IPS DF 19.7 (cell line): ENCODE results near the gene IL1R2.
"Not testable (repeated sequence)": the region's sequence is repeated elsewhere in the genome, so short reads cannot be mapped to it uniquely, and the experiment has no call there.

Source experiments
- DNase-seq: peaks from one replicate; pipeline ENCODE4 v3.0.0-alpha.2; 2013; ENCODE audit warnings: low read depth, low spot score

The IL1R2 gene

DNA sequence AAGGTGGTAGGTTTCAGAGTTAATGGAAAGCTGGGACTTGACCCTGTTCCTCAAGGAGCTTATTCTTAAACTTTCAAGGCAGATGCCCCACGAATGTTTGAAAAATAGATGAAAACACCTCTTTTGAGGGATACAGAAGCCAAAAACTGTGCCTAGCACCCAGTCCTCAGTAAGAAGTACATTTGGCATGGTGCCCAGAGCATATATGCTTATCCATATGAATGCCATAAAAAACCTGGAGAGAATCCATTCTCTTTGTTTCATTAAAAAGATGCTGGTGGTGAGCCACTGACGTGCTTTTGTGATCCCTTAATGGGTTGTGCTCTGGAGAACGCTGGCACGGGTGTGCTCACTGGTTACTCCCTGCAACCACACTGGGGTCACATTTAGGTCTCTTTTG is 69.0 kb downstream of the IL1R2 start:
- no peak for DNase-seq

DNA sequence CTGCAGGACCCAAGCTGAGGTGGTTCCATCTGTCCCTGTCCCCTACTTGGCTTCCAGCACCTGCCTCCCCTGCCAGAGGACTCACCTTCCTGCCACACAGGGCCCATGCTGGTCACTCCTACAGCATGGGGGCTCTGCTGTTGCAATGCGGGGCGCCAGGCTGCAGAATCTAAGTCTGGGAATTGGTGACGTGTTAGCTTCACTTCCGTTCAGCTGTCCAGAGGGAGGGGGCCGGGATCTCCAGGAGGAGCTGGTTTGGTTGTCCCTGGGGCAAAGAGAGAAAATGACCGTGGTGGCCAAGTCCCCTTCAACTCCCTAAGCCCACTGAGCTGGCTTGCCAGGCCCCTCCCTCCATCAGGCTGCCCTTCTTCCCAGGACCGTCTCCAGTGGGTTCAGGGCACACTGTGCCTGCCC is 69.5 kb downstream of the IL1R2 start:
- no peak for DNase-seq

DNA sequence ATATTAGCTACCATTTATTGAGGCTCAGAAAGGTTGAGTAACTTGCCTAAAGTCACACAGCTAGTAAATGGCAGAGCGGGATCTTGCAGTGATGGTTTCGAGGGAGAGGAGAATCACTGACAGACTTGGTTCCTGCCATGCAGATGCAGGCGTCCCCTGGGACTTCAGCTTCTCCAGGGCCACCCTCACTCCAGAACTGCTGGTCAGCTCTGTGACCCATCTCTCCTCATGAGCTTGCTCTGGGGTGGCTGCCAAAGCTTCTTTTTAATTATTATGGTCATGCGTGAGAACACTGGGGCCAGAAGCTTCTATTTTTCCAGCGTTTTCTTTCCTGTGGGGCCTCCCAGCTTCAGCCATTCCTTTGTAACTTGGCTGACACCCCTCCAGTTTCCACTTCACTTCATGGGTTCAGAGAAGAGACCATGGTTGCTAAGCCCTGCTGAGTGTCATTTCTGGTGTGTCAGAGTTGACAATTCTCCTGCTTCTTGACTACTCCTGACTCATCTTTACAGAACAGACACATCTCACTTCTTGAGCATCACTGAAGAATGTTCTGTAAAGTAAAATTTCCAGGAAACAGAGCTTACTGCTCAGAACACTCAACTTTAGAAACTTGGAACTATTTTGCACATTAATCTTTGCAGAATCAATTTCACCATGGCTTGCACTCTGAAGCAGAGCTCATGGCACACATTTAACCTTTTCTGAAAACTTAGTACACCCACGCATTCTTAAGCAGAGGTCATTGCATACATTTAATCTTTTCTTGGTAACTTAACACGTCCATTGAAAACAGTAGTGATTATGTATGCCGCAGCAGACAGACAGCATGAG is 70.4 kb downstream of the IL1R2 start:
- no peak for DNase-seq

DNA sequence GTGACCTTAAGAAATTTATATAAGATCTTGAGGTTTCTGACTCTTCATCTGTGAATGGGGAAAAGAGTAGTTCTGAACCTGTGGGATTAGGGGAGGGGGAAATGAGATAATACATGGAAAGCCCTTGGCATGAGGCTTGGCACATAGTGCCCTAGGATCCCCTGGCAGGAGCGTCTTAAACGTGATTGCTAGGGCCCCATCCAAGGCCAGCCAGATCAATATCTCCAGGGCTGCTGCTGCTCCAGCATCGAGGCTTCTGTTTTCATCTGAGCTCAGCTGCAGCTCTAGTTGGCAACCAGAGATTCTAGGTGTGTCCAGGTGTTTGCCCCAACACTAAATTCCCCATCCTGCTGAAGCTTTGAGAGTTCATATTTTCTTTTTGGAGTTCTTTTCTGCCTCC is 71.0 kb downstream of the IL1R2 start:
- DNase-seq, result no peak

DNA sequence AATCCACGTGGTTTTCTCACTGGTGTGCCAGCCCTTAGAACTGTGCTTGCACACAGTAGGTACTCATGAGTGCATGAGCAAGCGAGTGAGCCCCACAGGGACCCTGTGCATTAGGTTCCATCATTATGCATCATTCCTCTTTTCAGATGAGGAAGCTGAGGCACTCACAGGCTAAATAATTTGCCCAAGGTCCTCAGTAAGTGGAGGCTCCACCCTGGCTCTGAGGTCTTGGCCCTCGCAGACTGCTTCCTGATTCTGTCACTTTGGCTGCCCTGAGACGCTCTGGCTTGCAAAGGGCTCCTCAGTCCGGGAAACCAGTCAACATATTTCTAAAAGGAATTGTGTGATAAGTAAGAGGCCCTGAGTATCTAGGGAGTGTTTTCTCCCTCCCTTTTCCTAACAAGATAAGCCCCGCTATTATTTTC is 71.7 kb downstream of the IL1R2 start:
- no peak for DNase-seq

DNA sequence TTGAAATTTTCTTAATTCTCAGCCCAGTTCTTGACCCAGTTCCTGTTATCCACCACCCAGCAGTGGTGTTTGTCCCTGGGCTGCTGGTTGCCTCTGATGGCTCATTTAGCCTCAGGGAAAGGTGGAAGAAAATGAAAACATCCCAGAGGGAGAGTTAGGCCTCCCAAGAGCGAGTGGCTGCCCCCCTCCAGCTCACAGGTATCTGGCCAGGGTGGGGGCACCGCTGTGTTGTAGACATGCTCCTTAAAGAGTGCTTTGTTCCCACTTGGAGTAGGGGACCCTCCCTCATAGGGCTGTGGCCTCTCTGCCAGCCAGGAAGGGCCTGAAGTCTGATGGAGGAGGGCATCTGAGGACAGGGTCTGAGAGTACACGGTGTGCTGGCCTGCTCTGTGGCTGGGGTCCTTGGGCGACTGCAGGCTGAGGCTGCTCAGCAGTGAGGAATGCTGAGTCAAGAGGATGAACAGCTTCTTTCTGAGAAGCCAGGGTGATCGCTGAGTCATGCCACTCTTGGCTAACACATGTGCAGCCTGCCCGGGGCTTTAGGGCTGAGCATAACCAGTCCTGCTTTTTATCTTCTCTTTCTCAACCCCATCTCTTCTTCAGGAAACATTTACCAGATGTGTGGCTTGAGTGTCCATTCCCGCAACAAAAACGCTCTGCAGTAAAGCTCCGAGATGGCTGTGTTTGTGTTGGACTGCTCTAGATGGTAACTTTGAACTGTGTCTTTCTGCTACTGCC is 72.3 kb downstream of the IL1R2 start:
- DNase-seq, result peak; percentile 3

DNA sequence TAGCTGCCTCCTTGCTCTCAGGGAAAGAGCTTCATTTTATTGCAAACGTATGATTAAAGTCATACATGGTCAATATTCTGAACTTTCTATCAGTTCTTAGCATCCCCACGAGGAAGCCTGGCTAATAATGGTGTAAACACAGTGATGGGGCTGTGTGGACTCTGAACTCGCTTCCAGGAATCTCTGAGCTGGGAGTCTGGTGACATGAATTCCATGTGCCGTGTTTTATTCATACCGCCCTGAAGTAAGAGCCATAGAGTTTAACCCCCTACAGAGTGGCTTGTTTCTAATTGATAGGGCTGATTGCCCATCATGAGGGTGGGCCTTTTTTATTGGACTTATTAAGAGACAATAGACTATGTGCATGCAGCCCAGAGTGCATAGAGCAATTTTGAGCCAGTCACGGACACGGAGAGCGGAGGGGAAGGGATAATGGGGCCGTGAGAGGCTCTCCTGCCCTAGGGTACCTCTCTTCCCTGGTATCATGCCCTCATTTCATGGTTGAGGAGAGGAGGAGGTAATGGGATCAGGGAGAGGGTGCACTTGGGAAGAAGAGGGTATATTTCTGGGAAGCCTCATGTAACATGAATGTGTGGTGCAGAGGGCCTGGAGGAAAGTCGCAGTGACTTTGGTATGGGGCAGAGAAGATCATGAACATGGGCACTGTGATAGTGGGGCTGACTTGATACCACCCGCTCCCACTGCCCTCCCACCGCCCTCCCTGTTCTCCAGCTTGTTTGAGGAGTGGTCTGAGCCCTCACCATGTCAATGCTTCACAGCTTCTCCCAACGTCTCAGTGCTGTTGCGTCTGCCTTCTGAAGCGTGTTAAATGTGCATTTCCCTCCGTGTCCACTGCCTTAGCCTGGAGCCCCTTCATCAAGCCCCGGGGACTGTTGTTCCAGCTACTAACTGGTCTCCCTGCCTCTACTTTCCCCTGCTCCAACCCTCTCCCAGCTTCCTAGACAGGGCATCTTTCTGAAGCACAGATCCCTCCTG is 73.2 kb downstream of the IL1R2 start:
- DNase-seq, result no peak

DNA sequence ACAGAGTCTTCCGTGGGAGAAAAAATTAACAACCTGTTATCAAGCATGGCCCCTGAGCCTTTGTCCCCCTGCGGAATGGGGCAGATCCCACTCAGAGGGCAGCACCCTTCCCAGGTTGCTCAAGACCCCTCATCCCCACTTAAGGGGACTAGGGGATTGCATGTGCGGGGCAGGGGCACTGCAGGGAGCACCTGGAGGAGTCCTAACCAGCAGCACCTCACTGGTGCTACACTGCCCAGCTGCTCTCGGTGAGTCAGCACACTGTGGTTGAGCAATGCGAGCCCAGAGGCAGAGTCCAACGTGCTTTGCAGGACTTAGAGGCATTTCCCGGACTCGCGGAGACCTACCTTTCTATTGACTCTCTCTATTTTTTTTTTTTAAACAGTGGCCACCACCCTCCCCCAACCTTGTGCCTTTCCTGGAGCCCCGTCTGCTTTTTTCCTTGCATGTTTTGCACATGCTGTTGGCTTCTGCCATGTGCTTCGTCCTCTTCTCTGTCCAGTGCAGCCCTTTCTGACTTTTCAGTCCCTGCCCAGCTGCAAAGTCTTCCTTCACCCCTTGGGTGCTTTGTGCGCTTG is 74.0 kb downstream of the IL1R2 start:
- no peak for DNase-seq

DNA sequence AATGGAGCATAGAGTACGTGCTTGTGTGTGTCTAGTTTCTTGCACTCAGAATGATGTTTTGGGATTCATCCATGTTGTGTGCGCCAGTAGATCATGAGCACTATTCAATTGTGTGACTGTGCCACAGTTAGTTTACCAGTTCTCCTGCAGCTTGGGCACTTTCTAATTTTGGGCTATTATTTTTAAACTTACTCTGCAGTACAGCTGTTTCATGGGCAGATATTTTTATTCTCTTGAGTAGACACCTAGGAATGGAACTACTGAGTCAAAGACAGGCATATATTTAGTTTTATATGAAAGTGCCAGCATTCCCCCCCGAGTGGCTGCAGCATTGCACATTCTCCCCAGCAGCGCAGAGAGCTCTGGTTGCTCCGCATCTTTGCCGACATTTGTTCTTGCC is 74.8 kb downstream of the IL1R2 start:
- DNase-seq, result no peak

DNA sequence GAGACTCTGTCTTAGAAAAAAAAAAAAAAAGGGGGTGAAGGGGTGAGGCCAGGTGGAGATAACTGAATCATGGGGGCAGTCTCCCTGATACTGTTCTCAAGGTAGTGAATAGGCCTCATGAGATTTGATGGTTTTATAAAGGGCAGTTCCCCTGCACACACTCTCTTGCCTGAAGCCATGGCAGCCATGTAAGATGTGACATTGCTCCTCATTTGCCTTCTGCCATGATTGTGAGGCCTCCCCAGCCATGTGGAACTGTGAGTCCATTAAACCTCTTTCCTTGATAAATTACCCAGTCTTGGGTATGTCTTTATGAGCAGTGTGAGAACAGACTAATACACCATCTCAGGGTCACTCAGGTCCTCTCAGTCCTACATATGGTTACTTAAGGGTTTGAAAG is 76.4 kb downstream of the IL1R2 start:
- DNase-seq, result not testable (repeated sequence)

DNA sequence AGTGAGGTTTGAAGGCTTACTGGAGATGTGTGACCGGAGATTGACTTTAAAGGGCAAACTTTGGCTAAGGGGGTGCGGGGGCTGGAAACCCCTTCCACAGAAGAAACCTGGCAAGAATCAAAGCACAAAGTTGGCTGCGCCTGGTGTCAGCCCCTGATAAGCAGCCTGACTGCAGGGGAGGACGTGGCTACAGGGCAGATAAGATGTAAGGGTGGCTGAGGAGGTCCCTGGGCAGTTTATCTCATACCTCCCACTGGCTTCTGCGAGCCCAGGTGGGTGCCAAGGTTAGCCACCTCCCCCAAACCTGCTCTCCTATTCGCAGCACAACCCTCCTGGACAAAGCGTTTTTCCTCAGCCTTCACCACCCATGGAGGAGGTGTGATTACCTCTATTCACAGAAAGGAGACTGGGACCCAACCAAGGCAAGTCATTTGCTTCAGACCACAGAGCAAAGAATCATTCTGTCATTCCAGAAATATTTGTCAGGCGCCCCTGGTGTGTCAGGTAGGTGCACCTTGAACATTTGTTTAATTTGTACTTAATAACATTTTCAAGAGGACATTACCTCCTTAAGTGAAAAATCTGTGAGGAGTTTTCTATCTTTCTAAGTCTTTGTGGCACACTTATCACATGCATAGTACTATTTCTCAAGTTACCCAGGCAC is 77.7 kb downstream of the IL1R2 start:
- no peak for DNase-seq

DNA sequence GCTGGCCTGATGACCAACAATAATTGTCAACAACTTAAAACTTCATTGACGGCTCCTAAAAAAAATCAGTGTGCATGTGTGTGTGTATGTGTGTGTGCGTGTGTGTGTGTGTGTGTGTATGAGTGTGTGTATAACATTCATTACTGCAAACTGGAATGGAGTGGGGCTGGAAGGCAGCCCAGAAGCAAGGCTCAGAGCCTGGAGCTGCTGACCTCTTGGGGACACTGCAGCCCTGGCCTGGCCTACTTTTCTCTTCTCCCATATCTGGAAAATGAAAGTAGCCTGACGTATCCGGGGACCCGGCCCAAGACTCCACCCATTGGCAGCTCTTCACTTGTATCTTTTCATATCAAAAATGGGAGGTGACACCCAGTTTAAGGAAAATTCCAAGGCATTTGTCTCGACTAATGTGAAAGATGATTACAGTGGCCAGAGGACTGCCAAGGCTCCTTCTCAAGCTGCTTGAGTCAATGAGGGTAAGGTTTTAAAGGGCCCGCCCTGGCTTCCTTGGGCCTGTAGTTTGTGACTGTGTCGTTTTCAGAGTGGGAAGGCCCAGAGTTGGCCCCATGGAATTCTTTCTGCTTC is 78.4 kb downstream of the IL1R2 start:
- DNase-seq, result no peak

DNA sequence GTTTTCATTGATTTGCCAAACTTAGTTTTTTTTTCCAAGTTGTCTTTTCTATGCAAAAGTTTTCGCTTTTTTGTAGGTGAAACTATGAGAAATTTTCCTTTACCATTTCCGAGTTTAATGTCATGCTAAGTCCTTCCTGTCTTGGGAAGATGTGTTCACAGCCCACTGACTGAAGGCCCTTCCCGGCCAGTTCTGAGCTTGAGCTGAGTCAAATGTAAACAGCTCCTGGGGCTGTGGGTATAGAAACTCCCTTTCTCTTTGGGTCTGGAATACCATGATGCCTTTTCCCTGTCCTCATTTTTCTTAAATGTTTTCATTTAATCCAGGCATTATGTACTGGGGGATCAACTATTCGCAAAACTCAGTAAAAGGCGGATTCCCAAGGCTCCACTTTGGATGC is 81.0 kb downstream of the IL1R2 start:
- no peak for DNase-seq

DNA sequence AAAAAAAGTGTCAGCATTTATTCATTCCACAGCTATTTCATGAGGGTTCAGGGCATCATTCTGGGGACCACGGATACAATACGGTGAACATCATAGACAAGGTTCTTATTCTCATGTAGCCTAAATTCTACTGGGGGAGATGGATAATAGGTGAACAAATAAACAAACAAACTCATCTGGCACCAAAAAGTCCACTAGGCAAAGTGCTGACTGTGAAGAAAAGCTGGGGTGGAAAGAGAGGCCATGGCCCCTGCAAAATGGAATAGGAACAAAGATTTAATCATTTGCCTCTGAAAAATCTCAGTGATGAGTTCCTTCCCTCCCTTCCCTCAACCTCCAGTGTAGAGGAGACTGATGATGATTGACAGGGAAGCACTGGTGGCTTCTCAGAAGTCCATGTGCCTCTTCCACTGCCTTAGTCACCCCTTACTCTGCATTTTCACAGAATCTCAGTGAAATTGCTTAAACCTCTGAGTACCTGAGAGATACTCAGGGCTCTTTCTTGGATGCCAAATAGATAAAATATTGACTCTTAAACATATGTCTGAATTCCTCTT is 81.5 kb downstream of the IL1R2 start:
- no peak for DNase-seq

DNA sequence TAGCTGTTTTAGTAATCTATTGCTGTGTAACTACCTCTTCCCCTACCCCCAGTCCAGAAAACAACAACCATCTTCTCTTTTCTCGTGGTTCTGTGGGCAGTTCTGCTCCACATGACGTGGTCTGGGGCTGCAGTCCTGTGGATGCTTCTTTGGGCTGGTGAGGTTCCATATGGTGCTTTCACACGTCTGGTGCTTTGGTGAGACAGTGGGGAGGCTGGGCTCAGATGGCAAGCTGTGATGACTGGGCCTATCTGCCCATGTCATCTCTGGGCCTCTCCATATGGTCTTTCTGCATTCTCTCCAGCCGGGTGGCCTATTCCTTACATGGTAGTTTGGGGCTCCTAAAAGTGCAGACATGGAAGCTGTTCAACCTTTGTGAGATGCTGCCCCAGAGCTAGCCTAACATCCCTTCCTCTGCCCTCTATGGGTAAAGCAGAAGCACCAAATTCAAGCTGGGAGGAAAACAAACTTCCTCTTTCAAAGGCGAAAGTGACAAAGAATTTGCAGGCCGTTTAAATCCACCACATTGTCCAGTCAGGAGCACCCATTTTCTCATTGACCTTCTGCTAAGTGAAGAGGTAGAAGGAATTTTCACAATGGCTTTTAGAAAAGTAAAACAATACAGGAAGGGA is 82.5 kb downstream of the IL1R2 start:
- no peak for DNase-seq

DNA sequence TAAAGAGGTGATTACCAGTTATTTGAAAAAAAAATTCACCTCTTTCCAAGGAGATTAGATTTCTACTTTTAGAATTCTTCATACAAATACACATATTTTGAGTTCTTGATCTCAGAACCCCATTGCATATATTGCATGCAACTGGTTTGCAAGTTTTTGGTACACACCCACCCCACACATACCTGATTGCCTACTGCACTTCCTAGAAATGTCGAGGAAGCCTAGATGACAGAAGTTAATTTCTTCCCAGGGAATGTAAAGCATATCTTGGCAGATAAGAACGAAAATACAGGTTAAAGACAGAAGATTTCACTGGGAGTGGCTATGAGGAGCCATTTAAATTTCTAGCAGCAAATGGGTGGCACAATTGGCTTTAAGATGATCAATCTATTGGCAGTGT is 83.7 kb downstream of the IL1R2 start:
- no peak for DNase-seq

DNA sequence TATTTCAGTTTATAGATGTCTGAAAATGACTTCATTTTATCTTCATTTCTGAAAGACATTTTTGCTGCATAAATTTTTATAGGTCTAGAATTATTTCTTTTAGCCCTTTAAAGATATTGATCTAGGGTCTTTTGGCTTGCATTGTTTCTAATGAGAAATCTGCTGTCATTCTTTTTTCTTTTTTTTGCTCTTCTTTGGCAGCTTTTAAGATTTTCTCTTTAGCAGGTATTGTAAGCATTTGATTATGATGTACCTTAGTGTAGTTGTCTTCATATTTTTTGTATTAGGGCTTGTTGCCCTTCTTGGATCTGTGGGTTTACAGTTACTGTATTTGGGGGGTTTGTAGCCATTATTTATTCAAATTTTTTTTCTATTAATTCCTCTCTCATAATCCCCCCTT is 84.8 kb downstream of the IL1R2 start:
- no peak for DNase-seq
